Transverse colon (tissue), 4 donors: Measurements from ENCODE around the gene PPP1R13B. TPM values are rescaled to one million over a fixed set of nuclear protein-coding genes. Genes with fewer than 3 reads are reported as not detected.
A peak's percentile ranks its signal among the peaks of the same experiment; 100 is the strongest.

Source experiments
- DNase-seq: peaks from one replicate; pipeline ENCODE4 v3.0.0-alpha.2; 2019
- H3K27ac ChIP-seq, 4 donors: fragments of 200-600 bp; sonication (generic); 2 replicates each; pipeline ENCODE4 v1.5.1; 2016 to 2018; ENCODE audit warnings: inconsistent platforms in 4 of 4
- H3K27me3 ChIP-seq: fragments of 200-600 bp; sonication (generic); 2 replicates; pipeline ENCODE4 v1.5.1; 2017; ENCODE audit warnings: inconsistent platforms
- H3K36me3 ChIP-seq, 4 donors: fragments of 200-600 bp; sonication (generic); 2 replicates each; pipeline ENCODE4 v1.5.1; 2017 to 2019; ENCODE audit warnings: inconsistent platforms in 4 of 4
- H3K4me1 ChIP-seq, 4 donors: fragments of 200-600 bp; sonication (generic); 2 replicates each; pipeline ENCODE4 v1.5.1; 2017 to 2020; ENCODE audit warnings: inconsistent platforms in 4 of 4
- H3K4me3 ChIP-seq, 4 donors: fragments of 200-600 bp; sonication (generic); 1 replicate in 1 of 4; 2 replicates in 3 of 4; pipeline versions ENCODE4 v1.5.1 to v1.6.1; 2017 to 2019; ENCODE audit warnings: inconsistent platforms in 4 of 4
- H3K9me3 ChIP-seq, 2 donors: fragments of 200-600 bp; sonication (generic); 2 replicates each; pipeline ENCODE4 v1.5.1; 2017 to 2019; ENCODE audit warnings: inconsistent platforms in 2 of 2
- CTCF ChIP-seq, 5 experiments: fragments of 200-600 bp in 3 of 5; fragments of 450-650 bp in 2 of 5; sonication (generic) in 3 of 5; IDR thresholded peaks; 1 replicate in 2 of 5; 2 replicates in 3 of 5; pipeline ENCODE4 v1.5.1; 2016 to 2017; ENCODE audit warnings: antibody characterized with exemption in 5 of 5, inconsistent platforms in 3 of 5, mild to moderate bottlenecking in 2 of 5, moderate library complexity in 1 of 5
- EP300 ChIP-seq: sonication (generic); formaldehyde crosslinking; IDR thresholded peaks from one replicate; pipeline ENCODE4 v1.6.1; 2017; ENCODE audit warnings: antibody characterized with exemption, low read depth
- POLR2A ChIP-seq: fragments of 450-650 bp; IDR thresholded peaks from one replicate; pipeline ENCODE4 v1.6.1; 2016; ENCODE audit warnings: antibody characterized with exemption, mild to moderate bottlenecking, moderate library complexity
- POLR2AphosphoS5 ChIP-seq, 3 donors: sonication (generic); formaldehyde crosslinking; IDR thresholded peaks; one replicate each; pipeline ENCODE4 v1.6.1; 2016; ENCODE audit warnings: antibody characterized with exemption in 3 of 3
- WGBS, 2 donors: methylation state at CpG; one replicate each; pipeline ENCODE4 v1.1.5; 2018; ENCODE audit warnings: low coverage in 1 of 2; 5-methylcytosine and 5-hydroxymethylcytosine counted together
- in situ Hi-C, 4 donors: fragments of 200-750 bp; cut with MboI; loops; one replicate each; pipeline versions ENCODE4 v1.15.0 to v1.15.1; 2017; ENCODE audit warnings: low sequenced_read_pairs in 3 of 4, low pct_ligation_motif_present in 1 of 4, low pct_unique_long_range_greater_than_20kb in 1 of 4
- intact Hi-C: fragments of 100-400 bp; cut with DNase I; formaldehyde crosslinking; loops from one replicate; pipeline ENCODE4 v1.15.1; 2023; ENCODE audit warnings: low total_unique reads
- total RNA-seq, 4 donors: library from RNA; depleted of rRNA; stranded (reverse); fragments of >200 nt; gene quantifications; one replicate each; pipeline ENCODE4 v1.1.0, GENCODE V29; 2016

The PPP1R13B gene
- total RNA-seq, 4 donors from 2014 or later: 31.0 to 109 (median 42.0) TPM

GRCh38 chr14:103886304-103887169 lies 39.2 kb upstream of the PPP1R13B start:
- 85 to 90% methylated on average over 4 to 27 of the region's 27 CpGs for WGBS, 2 donors
- no peaks in the 10 kb centered on the region for H3K27me3 ChIP-seq
- no peaks in the 10 kb centered on the region for H3K9me3 ChIP-seq
- no peak overlapping the region for H3K27ac ChIP-seq
- TF ChIP-seq EP300 (no peak), POLR2A (no peak), POLR2AphosphoS5 (IDR thresholded peaks at IDR 0.05) (no peak), CTCF (IDR thresholded peaks at IDR 0.05) (no peak)
- no peak for DNase-seq
- in situ Hi-C loops: no loop called here
- H3K4me1 ChIP-seq: peaks cover 20 to 60% (median 47%) of the 10 kb centered on the region in 4 donors
- H3K36me3 ChIP-seq: no peaks in the 10 kb centered on the region
- intact Hi-C loops: no loop called here
- H3K4me3 ChIP-seq: no peak overlapping the region

- DNase-seq: no peak
- intact Hi-C loops (no loop called here), in situ Hi-C loops (no loop called here)
- H3K27ac ChIP-seq: no peak overlapping the region
- TF ChIP-seq CTCF (IDR thresholded peaks at IDR 0.05) (no peak), EP300 (no peak)
- no peaks in the 10 kb centered on the region for H3K36me3 ChIP-seq
- H3K4me3 ChIP-seq: no peak overlapping the region
- no peaks in the 10 kb centered on the region for H3K27me3 ChIP-seq
- WGBS, 2 donors: 40 to 76% methylated on average over 1 to 11 of the region's 14 CpGs
- no peaks in the 10 kb centered on the region for H3K9me3 ChIP-seq
- H3K4me1 ChIP-seq: peaks cover 31 to 64% (median 56%) of the 10 kb centered on the region in 4 donors
These were observed 38.1 kb upstream of the PPP1R13B start for GRCh38 chr14:103885509-103885932.

- Histone ChIP-seq H3K27ac (no peak overlapping the region), H3K9me3 (no peaks in the 10 kb centered on the region), H3K27me3 (no peaks in the 10 kb centered on the region), H3K4me1 (peaks cover 35 to 66% (median 55%) of the 10 kb centered on the region in 4 donors), H3K36me3 (no peaks in the 10 kb centered on the region), H3K4me3 (no peak overlapping the region)
- WGBS, 2 donors: 89 to 93% methylated on average over 8 to 9 of the region's 9 CpGs
- no peak for TF ChIP-seq POLR2A
- no peak for TF ChIP-seq EP300
- no peak for TF ChIP-seq CTCF (IDR thresholded peaks at IDR 0.05)
- TF ChIP-seq POLR2AphosphoS5 (IDR thresholded peaks at IDR 0.05): no peak
- in situ Hi-C loops: no loop called here
- intact Hi-C loops: loop anchor here (5.0 kb wide), 1 partner anchor 1623 kb away; no protein-coding TSS in a partner anchor
- no peak for DNase-seq
These were observed 37.5 kb upstream of the PPP1R13B start for GRCh38 chr14:103884854-103885253.

- H3K9me3 ChIP-seq: no peaks in the 10 kb centered on the region
- WGBS, 2 donors: 73% methylated on average over 3 of the region's 3 CpGs; no CpG with 5 or more reads in 1 of the 2 donors
- no peak overlapping the region for H3K27ac ChIP-seq
- no peaks in the 10 kb centered on the region for H3K27me3 ChIP-seq
- peak; percentile 37 for DNase-seq
- no peak for TF ChIP-seq POLR2A
- no peak for TF ChIP-seq POLR2AphosphoS5 (IDR thresholded peaks at IDR 0.05)
- no peak for TF ChIP-seq CTCF (IDR thresholded peaks at IDR 0.05)
- TF ChIP-seq EP300: no peak
- H3K4me1 ChIP-seq: peaks cover 32 to 66% (median 45%) of the 10 kb centered on the region in 4 donors
- no peaks in the 10 kb centered on the region for H3K36me3 ChIP-seq
- in situ Hi-C loops: no loop called here
- H3K4me3 ChIP-seq: no peak overlapping the region
- intact Hi-C loops: loop anchor here (5.0 kb wide), 1 partner anchor 1621 kb away; no protein-coding TSS in a partner anchor
These were observed 35.8 kb upstream of the PPP1R13B start for GRCh38 chr14:103883263-103883523.
